ENCODE data around the gene BCDIN3D.
"Not testable (repeated sequence)": the region's sequence is repeated elsewhere in the genome, so short reads cannot be mapped to it uniquely, and the experiment has no call there.

BCDIN3D gene

GRCh38 chr12:49875115-49875720 is 32.3 kb upstream of the BCDIN3D start:
- no peaks in the 10 kb centered on the region for H3K9me3 ChIP-seq (ENCODE audit: control insufficient read depth in 2 of 2, low read length in 2 of 2)
- H3K4me3 ChIP-seq (ENCODE audit: low read length in 2 of 2), result no peak overlapping the region
- H3K27me3 ChIP-seq (ENCODE audit: control insufficient read depth in 1 of 2, insufficient read depth in 2 of 2, low read length in 2 of 2), result no peaks in the 10 kb centered on the region
- H3K36me3 ChIP-seq (ENCODE audit: control insufficient read depth in 2 of 2, insufficient read depth in 2 of 2, low read length in 2 of 2), result no peaks in the 10 kb centered on the region
- no peak overlapping the region for H3K9ac ChIP-seq (ENCODE audit: low read length in 2 of 2)
- H3K27ac ChIP-seq (ENCODE audit: low read length), result no peak overlapping the region
- H3K4me1 ChIP-seq (ENCODE audit: control insufficient read depth, insufficient read depth, low read length), result peaks cover 2% of the 10 kb centered on the region

GRCh38 chr12:49874142-49874897 is 31.4 kb upstream of the BCDIN3D start:
- Histone ChIP-seq H3K36me3 (ENCODE audit: control insufficient read depth in 2 of 2, insufficient read depth in 2 of 2, low read length in 2 of 2) (no peaks in the 10 kb centered on the region), H3K27ac (ENCODE audit: low read length) (no peak overlapping the region), H3K27me3 (ENCODE audit: control insufficient read depth in 1 of 2, insufficient read depth in 2 of 2, low read length in 2 of 2) (no peaks in the 10 kb centered on the region), H3K4me3 (ENCODE audit: low read length in 2 of 2) (no peak overlapping the region), H3K9ac (ENCODE audit: low read length in 2 of 2) (no peak overlapping the region), H3K9me3 (ENCODE audit: control insufficient read depth in 2 of 2, low read length in 2 of 2) (no peaks in the 10 kb centered on the region), H3K4me1 (ENCODE audit: control insufficient read depth, insufficient read depth, low read length) (peaks cover 7% of the 10 kb centered on the region)

GRCh38 chr12:49873361-49873934 is 30.5 kb upstream of the BCDIN3D start:
- Histone ChIP-seq H3K4me1 (ENCODE audit: control insufficient read depth, insufficient read depth, low read length) (peaks cover 13% of the 10 kb centered on the region), H3K9ac (ENCODE audit: low read length in 2 of 2) (no peak overlapping the region), H3K36me3 (ENCODE audit: control insufficient read depth in 2 of 2, insufficient read depth in 2 of 2, low read length in 2 of 2) (no peaks in the 10 kb centered on the region), H3K9me3 (ENCODE audit: control insufficient read depth in 2 of 2, low read length in 2 of 2) (no peaks in the 10 kb centered on the region), H3K27me3 (ENCODE audit: control insufficient read depth in 1 of 2, insufficient read depth in 2 of 2, low read length in 2 of 2) (no peaks in the 10 kb centered on the region), H3K27ac (ENCODE audit: low read length) (no peak overlapping the region), H3K4me3 (ENCODE audit: low read length in 2 of 2) (no peak overlapping the region)

GRCh38 chr12:49872781-49873181 is 29.9 kb upstream of the BCDIN3D start:
- H3K27ac ChIP-seq (ENCODE audit: low read length), result no peak overlapping the region
- no peaks in the 10 kb centered on the region for H3K36me3 ChIP-seq (ENCODE audit: control insufficient read depth in 2 of 2, insufficient read depth in 2 of 2, low read length in 2 of 2)
- H3K27me3 ChIP-seq (ENCODE audit: control insufficient read depth in 1 of 2, insufficient read depth in 2 of 2, low read length in 2 of 2), result no peaks in the 10 kb centered on the region
- H3K9me3 ChIP-seq (ENCODE audit: control insufficient read depth in 2 of 2, low read length in 2 of 2), result no peaks in the 10 kb centered on the region
- H3K4me1 ChIP-seq (ENCODE audit: control insufficient read depth, insufficient read depth, low read length), result peaks cover 18% of the 10 kb centered on the region
- no peak overlapping the region for H3K9ac ChIP-seq (ENCODE audit: low read length in 2 of 2)
- no peak overlapping the region for H3K4me3 ChIP-seq (ENCODE audit: low read length in 2 of 2)

GRCh38 chr12:49872381-49872780 is 29.5 kb upstream of the BCDIN3D start:
- Histone ChIP-seq H3K9me3 (ENCODE audit: control insufficient read depth in 2 of 2, low read length in 2 of 2) (no peaks in the 10 kb centered on the region), H3K9ac (ENCODE audit: low read length in 2 of 2) (no peak overlapping the region), H3K27me3 (ENCODE audit: control insufficient read depth in 1 of 2, insufficient read depth in 2 of 2, low read length in 2 of 2) (no peaks in the 10 kb centered on the region), H3K4me1 (ENCODE audit: control insufficient read depth, insufficient read depth, low read length) (peaks cover 22% of the 10 kb centered on the region), H3K27ac (ENCODE audit: low read length) (no peak overlapping the region), H3K36me3 (ENCODE audit: control insufficient read depth in 2 of 2, insufficient read depth in 2 of 2, low read length in 2 of 2) (no peaks in the 10 kb centered on the region), H3K4me3 (ENCODE audit: low read length in 2 of 2) (no peak overlapping the region)

- H3K9me3 ChIP-seq (ENCODE audit: control insufficient read depth in 2 of 2, low read length in 2 of 2); H3K36me3 ChIP-seq (ENCODE audit: control insufficient read depth in 2 of 2, insufficient read depth in 2 of 2, low read length in 2 of 2); H3K27me3 ChIP-seq (ENCODE audit: control insufficient read depth in 1 of 2, insufficient read depth in 2 of 2, low read length in 2 of 2); H3K4me3 ChIP-seq (ENCODE audit: low read length in 2 of 2); H3K9ac ChIP-seq (ENCODE audit: low read length in 2 of 2); H3K27ac ChIP-seq (ENCODE audit: low read length): not testable (repeated sequence)
- H3K4me1 ChIP-seq (ENCODE audit: control insufficient read depth, insufficient read depth, low read length), result peaks cover 24% of the 10 kb centered on the region
Measured at GRCh38 chr12:49871811-49872251, 28.9 kb upstream of the BCDIN3D start.

- Histone ChIP-seq H3K9ac (ENCODE audit: low read length in 2 of 2) (no peak overlapping the region), H3K9me3 (ENCODE audit: control insufficient read depth in 2 of 2, low read length in 2 of 2) (no peaks in the 10 kb centered on the region), H3K27me3 (ENCODE audit: control insufficient read depth in 1 of 2, insufficient read depth in 2 of 2, low read length in 2 of 2) (no peaks in the 10 kb centered on the region), H3K4me1 (ENCODE audit: control insufficient read depth, insufficient read depth, low read length) (peaks cover 24% of the 10 kb centered on the region), H3K36me3 (ENCODE audit: control insufficient read depth in 2 of 2, insufficient read depth in 2 of 2, low read length in 2 of 2) (no peaks in the 10 kb centered on the region), H3K4me3 (ENCODE audit: low read length in 2 of 2) (no peak overlapping the region), H3K27ac (ENCODE audit: low read length) (no peak overlapping the region)
Measured at GRCh38 chr12:49871263-49871561, 28.3 kb upstream of the BCDIN3D start.

GRCh38 chr12:49870501-49871262 is 27.8 kb upstream of the BCDIN3D start:
- H3K36me3 ChIP-seq (ENCODE audit: control insufficient read depth in 2 of 2, insufficient read depth in 2 of 2, low read length in 2 of 2), result no peaks in the 10 kb centered on the region
- no peaks in the 10 kb centered on the region for H3K27me3 ChIP-seq (ENCODE audit: control insufficient read depth in 1 of 2, insufficient read depth in 2 of 2, low read length in 2 of 2)
- no peak overlapping the region for H3K27ac ChIP-seq (ENCODE audit: low read length)
- H3K4me3 ChIP-seq (ENCODE audit: low read length in 2 of 2), result no peak overlapping the region
- no peaks in the 10 kb centered on the region for H3K9me3 ChIP-seq (ENCODE audit: control insufficient read depth in 2 of 2, low read length in 2 of 2)
- no peak overlapping the region for H3K9ac ChIP-seq (ENCODE audit: low read length in 2 of 2)
- H3K4me1 ChIP-seq (ENCODE audit: control insufficient read depth, insufficient read depth, low read length), result peaks cover 24% of the 10 kb centered on the region

- H3K4me1 ChIP-seq (ENCODE audit: control insufficient read depth, insufficient read depth, low read length), result peaks cover 24% of the 10 kb centered on the region
- H3K4me3 ChIP-seq (ENCODE audit: low read length in 2 of 2), result no peak overlapping the region
- H3K9me3 ChIP-seq (ENCODE audit: control insufficient read depth in 2 of 2, low read length in 2 of 2), result no peaks in the 10 kb centered on the region
- no peaks in the 10 kb centered on the region for H3K27me3 ChIP-seq (ENCODE audit: control insufficient read depth in 1 of 2, insufficient read depth in 2 of 2, low read length in 2 of 2)
- H3K9ac ChIP-seq (ENCODE audit: low read length in 2 of 2), result no peak overlapping the region
- no peaks in the 10 kb centered on the region for H3K36me3 ChIP-seq (ENCODE audit: control insufficient read depth in 2 of 2, insufficient read depth in 2 of 2, low read length in 2 of 2)
- H3K27ac ChIP-seq (ENCODE audit: low read length), result peak overlapping the region; percentile 18
Measured at GRCh38 chr12:49869816-49870500, 27.1 kb upstream of the BCDIN3D start.

- no peaks in the 10 kb centered on the region for H3K9me3 ChIP-seq (ENCODE audit: control insufficient read depth in 2 of 2, low read length in 2 of 2)
- peak overlapping the region; percentile 18 for H3K27ac ChIP-seq (ENCODE audit: low read length)
- peaks cover 22% of the 10 kb centered on the region for H3K4me1 ChIP-seq (ENCODE audit: control insufficient read depth, insufficient read depth, low read length)
- H3K9ac ChIP-seq (ENCODE audit: low read length in 2 of 2), result no peak overlapping the region
- H3K36me3 ChIP-seq (ENCODE audit: control insufficient read depth in 2 of 2, insufficient read depth in 2 of 2, low read length in 2 of 2), result no peaks in the 10 kb centered on the region
- H3K27me3 ChIP-seq (ENCODE audit: control insufficient read depth in 1 of 2, insufficient read depth in 2 of 2, low read length in 2 of 2), result no peaks in the 10 kb centered on the region
- H3K4me3 ChIP-seq (ENCODE audit: low read length in 2 of 2), result no peak overlapping the region
Measured at GRCh38 chr12:49868952-49869815, 26.3 kb upstream of the BCDIN3D start.

Measured in stomach smooth muscle (tissue), 2 donors.